NB4 (cell line): ENCODE measurements around the gene PRUNE2.

ENCODE experiments used
- DNase-seq: peaks from one replicate; pipeline ENCODE4 v3.0.0; 2010; ENCODE audit warnings: low read depth
- H3K4me3 ChIP-seq: one replicate; pipeline ENCODE4 v1.5.1; 2011; ENCODE audit warnings: mild to moderate bottlenecking, low read depth, low read length, moderate library complexity
- CTCF ChIP-seq: IDR thresholded peaks from one replicate; pipeline ENCODE4 v1.5.1; 2012; ENCODE audit warnings: low read depth, low read length
- MAX ChIP-seq: IDR thresholded peaks from 2 replicates; pipeline ENCODE4 v1.6.1; 2011; ENCODE audit warnings: low read depth, low read length
- MYC ChIP-seq: IDR thresholded peaks from 2 replicates; pipeline ENCODE4 v1.6.1; 2011; ENCODE audit warnings: low read depth, low read length
- POLR2A ChIP-seq: IDR thresholded peaks from 2 replicates; pipeline ENCODE4 v1.6.1; 2011; ENCODE audit warnings: mild to moderate bottlenecking; ENCODE audit not compliant: insufficient read length; ENCODE audit errors: extremely low read depth

Gene PRUNE2

DNA sequence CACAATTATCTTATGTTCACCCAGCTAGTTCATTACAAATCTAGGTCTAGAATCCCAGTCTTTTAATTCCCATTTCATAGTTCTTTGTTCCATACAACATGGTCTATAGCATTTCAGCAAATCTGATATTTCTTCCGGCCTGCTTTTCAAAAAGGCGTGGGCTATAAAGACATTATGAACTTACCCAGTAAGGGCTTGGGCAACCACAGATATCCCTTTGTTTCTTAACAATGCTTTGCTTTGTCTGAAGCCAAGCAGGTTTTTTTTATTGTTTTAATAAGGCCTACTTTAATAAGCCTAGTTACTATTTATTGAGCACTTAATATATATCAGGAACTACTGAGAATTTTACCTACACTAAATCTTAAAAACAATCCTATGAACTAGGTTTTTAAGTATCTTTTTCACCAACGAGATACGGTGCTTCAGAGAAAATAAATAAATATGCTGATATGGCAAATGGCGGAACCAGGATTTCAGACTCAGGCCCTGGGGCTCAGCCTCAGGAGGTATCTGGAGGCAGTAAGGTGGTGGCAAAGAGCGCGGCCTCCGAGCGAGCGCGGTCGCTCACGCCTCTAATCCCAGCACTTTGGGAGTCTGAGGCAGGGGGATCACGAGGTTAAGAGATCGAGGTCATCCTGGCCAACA, 112.0 kb downstream of the PRUNE2 start:
- H3K4me3 ChIP-seq = no peak overlapping the region
- no peak for DNase-seq
- TF ChIP-seq CTCF (no peak), MYC (no peak), MAX (no peak), POLR2A (no peak)

- no peak overlapping the region for H3K4me3 ChIP-seq
- no peak for DNase-seq
- TF ChIP-seq CTCF (no peak), MYC (no peak)
These were observed 116.1 kb downstream of the PRUNE2 start for GRCh38 chr9:76789840-76790239.

DNA sequence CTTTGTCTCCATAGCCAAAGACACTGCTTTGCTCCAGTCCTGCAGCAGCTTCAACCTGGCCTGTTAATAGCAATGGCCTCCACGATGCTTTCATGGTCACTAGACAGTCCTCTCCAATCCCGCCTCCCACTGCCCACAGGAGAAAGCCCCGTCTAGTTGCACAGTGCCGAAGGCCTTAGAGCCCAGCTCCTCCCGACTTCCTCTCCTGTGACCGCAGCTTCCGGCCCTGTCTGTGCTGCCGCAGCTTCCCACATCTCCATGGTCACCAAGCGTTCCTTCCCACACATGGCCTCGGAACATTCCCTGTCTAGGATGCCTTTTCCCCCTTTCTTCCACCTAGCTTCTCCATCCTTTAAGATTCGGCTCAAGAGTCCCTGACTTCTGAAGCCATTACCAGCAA, 118.2 kb downstream of the PRUNE2 start:
- TF ChIP-seq MYC (no peak), MAX (no peak), CTCF (no peak), POLR2A (no peak)
- DNase-seq = peak; percentile 39
- no peak overlapping the region for H3K4me3 ChIP-seq

DNA sequence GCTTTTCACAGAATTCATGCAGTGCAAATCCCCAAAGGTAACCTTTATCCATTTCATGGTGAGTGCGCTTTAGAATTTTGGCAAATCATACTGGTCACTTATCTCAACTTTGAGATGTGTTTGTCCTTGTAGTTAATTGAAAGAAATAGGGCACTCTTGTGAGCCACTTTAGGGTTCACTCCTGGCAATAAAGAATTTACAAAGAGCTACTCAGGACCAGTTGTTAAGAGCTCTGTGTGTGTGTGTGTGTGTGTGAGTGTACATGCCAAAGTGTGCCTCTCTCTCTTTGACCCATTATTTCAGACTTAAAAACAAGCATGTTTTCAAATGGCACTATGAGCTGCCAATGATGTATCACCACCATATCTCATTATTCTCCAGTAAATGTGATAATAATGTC, 120.4 kb downstream of the PRUNE2 start:
- TF ChIP-seq CTCF (no peak), POLR2A (no peak), MAX (no peak), MYC (no peak)
- H3K4me3 ChIP-seq = no peak overlapping the region
- no peak for DNase-seq

- TF ChIP-seq POLR2A (no peak), MYC (no peak), MAX (no peak), CTCF (no peak)
- no peak for DNase-seq
- no peak overlapping the region for H3K4me3 ChIP-seq
These were observed 121.0 kb downstream of the PRUNE2 start for GRCh38 chr9:76784881-76785280.
